Stimulated activated CD4-positive, alpha-beta T cell treated with anti-CD3 and anti-CD28 coated beads, Interleukin-15, amount 100 ng/mL, for 1 hour (primary cell): ENCODE measurements around the gene RNF43.
A peak's percentile ranks its signal among the peaks of the same experiment; 100 is the strongest.

ENCODE experiments used
- DNase-seq, 2 donors: peaks; one replicate each; pipeline ENCODE4 v3.0.0-alpha.2; 2020; ENCODE audit warnings: low read depth in 1 of 2, low spot score in 1 of 2

RNF43 gene

DNA sequence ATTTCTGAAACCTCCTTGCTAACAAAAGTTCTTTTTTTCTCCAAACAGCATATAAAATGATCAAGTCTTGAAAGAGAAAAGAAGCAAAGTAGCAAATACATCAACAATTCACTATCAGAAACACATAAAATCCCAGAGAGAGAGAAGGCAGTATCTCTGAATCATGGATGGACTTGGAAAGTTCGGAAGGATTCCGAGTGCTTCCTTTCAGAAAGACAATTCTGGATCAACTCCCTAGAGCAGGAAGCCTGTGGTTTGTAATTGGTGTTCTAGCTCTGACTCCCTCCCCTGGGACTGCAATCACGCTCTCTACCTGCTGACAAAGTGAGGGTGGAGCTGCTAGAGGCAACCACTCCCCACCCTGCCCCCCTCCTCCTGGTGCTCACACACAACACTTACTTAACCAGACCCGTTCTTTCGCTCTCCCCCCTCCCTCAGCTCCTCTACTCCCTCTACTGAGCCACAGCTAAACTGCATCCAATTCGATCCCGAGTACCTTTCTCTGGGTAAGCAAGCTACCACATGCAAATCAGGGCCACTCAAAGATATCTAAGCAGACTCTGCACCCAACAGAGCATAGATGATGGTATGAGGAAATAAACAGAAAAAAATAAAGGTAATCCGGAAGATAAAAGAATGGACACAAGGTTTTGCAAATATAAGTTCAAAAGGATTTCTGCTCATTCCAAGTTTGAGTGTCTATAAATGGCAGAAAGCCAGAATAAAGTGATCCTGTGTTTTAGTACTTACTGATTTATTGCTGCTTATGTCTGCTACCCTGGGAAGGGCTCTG, at the start of gene RNF43:
Gene RNF43 (minus strand): TSS at position 235 of the 793 bp plus-strand sequence. CDS start 1,957 bp downstream, outside the sequence.
- peak; percentile 61 to 72 for DNase-seq

DNA sequence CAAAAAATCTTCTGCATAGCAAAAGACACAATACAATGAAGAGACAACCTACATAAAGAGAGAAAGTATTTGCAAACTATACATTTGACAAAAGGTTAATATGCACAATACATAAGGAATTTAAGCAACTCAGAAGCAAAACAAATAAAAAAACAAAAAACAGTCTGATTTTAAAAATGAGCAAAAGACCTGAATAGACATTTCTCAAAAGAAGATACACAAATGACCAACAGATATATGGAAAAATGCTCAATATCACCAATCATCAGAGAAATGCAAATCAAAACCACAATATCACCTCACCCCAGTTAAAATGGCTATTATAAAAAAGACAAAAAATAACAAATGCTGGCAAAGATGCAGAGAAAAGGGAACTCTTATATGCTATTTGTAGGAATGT, 38.2 kb upstream of the RNF43 start:
- no peak for DNase-seq

DNA sequence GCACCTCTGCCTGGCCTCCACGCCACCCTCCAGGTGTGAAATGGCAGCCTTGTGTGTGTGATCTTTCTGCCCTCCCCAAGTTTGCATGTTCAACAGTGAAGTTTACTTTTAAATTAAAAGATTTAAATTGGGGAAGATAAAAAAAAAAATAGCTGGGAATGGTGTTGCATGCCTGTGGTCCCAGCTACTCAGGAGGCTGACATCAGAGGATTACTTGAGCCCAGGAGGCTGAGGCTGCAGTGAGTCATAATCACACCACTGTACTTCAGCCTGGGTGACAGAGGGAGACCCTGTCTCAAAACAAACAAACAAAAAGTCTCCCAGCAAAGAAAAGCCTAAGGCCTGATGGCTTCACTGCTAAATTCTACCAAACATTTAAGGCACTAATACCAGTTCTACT, 35.4 kb upstream of the RNF43 start:
- no peak for DNase-seq

DNA sequence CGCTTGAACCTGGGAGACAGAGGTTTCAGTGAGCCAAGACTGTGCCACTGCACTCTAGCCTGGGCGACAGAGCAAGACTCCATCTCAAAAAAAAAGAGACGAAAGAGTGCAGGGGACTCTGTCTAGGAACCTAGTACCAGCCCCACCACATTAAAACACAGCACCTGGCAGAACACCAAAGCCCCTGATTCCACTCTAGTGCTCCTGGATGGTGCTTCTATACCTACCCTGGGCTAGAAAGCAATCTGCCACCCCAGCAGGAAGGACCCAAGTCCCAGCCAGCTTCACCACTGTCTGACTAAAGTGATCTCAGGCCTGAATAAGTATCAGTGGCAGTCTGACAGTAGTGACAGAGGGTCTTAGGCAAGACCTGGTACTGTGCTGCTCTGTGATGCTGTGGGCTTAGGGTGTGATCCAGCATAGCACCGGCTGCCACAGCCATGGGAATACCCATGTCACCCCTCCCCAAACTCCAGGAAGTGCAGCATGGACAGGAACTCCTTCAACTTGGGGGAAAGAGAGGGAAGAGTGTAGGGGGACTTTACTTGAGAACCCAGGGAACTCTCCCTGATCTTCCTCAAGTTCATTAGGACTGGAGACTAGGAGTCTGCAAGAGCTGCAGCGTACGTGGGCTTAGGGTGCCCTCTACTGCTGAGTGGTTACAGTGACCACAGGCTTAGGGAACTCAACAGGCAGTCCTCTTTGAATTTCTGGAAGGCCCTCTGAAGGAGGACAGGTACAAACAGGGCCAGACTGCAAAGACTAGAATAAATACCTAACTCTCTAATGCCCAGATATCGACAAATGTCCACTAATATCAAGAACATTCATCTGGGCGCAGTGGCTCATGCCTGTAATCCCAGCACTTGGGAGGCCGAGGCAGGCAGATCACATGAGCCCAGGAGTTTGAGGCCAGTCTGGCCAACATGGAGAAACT, 30.0 kb upstream of the RNF43 start:
- peak; percentile 5 to 38 for DNase-seq

DNA sequence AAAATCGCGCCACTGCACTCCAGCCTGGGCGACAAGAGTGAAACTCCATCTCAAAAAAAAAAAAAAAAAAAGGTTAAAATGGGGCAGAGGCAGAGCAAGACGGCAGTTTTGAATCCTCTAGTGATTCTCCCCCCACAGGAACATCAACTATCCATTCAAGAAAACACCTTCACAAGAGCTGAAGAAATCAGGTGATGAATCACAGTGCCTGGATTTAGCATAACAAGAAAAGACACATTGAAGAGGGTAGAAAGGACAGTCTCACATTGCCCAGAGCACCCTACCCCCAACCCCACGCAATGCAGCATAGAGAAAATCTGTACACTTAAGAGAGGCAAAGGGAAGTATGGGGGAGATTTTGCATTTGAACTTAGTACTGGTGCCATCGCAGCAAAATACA, 28.8 kb upstream of the RNF43 start:
- no peak for DNase-seq

DNA sequence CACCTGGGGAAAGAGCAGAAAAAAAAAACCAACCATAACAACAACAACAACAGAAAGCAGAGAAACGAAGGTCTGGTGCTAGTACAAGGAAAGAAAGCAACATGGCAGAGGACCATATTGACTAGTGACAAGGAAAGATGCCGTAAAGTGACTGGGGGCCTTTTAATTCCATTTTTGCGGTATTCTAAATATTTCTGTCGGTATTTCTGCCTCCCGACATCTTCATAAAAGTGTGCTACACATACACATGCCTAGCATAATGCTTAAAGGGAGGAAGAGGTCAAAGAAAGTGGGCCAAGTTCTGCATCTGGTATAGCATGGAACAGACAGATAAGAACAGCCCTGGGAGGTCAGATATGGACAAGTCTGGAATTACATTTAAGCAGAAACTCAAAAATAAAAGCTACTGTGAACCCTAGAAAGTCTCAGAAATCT, 19.5 kb upstream of the RNF43 start:
- DNase-seq, result no peak

DNA sequence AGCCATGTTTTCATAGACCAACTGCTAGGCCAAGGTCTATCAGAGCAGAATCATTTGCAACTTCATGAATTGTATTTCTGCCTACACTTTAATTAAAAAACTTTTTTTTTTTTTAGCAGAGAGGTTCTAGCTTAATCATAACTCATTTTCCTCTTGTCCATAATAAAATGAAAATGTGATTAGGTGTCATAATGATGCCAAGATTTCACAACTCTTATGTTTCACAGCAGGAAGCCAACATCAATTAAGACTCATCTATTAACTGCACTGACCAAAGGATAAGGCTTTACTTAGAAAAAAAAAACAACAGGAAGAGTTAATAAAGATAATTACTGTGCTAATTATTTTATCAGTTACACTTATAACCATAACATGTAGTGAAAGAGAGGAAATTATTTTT, 18.9 kb upstream of the RNF43 start:
- DNase-seq, result no peak

DNA sequence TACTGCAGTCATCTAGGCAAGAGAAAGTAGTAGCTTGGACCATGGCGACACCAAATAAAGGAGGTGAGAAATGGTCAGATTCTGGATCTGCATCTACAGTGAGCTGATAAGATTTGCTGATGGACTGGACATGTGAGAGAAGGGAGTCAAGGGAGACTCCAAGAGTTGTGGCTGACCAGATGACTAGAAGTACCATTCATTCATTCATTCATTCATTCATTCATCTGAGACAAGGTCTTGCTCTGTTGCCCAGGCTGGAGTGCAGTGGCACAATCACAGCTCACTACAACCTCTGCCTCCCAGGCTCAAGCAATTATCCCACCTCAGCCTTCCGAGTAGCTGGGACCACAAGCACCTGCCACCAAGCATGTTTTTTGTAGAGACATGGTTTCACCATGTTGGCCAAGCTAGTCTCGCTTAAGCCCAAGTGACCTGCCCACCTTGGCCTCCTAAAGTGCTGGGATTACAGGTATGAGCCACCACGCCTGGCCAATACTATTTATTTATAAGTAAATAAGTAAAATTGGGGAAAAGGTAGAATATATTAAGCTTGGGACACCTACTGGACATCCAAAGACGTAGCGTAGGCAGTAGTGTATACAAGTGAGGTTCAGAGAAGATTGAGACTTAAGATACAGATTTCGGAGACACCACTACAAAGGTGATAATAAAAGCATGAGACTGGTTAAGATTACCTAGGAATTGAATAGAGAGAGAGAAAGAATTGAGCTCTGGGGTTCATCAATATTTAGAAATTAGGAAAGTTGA, 15.7 kb upstream of the RNF43 start:
- DNase-seq, result no peak

DNA sequence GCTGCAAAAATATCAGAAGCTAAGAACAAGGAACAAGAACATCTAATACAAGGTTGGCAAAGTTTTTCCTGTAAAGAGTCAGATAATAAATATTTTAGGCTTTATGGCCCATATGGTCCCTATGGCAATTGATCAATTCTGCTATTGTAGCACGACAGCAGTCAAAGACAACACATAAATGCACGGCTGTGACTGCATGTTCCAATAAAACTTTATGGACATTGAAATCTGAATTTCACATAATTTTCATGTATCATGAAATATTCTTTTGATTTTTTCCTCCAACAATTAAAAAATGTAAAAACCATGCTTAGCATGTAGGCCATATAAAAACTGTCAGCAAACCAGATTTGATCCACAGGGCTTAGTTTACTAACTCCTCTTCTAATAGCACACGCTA, 10.5 kb upstream of the RNF43 start:
- no peak for DNase-seq

DNA sequence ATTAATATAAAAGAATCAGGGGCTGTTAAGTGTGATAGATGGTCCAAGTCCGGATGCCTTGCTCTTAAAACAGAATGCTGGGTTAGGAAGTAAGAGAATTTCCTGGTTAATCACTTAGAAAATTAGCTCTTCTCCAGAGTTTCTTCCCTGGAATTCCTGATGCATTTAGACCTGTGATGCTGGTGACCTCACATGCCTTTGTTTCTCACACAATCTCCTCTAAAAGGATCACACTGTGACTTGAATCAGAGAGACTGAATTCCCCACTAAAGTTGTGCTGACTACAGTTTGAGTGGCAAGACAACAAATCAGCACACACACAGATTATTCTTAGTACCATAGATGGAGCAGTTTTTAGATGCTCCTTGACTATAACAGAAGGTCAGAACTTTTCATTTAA, 4.4 kb upstream of the RNF43 start:
- DNase-seq, result no peak

DNA sequence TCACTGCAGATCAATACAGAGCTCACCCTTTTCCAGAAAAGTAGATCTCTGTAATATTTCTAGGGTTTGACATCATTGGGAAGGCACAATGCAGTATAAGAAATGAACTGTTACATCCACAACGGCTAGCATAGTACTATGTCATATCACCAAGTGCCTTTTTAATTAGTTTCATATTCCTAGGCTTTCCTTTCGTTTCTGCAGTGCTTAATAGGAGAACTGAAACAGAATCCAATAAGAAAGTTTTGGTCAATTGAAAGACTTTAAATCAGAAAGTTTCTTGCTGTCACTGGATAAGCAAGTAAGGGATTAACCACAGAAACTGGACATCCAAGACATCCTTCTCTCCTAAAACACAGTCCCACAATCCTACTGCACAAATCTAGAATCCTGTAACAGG, 3.5 kb upstream of the RNF43 start:
- no peak for DNase-seq

DNA sequence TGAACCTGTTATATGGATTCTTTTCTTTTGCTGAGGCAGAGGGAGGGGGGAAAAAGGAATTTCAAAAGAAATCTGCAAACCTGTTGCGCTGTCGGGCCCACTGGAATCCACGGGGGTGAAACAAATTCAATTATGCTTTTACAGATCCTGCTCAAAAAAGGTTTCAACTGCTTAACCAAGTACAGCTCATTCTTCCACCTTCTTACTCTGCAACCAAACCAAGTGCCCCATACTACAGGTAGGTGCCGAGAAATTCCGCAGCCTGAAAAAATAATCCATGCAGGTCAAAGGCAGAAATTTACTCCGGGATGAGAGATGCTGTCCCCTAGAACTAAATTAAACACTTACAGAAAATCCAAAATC, 416 bp downstream of the RNF43 start:
- DNase-seq, result no peak

DNA sequence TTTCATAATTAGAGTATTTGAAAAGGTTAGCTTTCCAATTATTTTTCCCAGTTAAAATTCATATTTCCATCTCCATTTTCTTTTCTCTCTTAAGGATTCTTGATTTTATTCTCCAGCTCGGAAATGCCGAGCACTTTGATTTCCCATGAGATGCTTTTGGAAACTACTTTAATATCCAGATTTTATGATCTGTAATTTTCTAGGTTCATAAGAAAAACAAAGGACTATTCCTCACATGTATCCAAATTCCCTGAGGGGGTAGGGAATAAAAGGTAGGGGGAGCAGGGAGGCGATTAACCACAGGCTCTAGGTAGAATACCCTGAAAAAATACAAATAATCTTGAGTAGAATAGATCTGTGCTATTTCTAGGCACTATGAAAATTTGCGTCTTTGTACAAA, 938 bp downstream of the RNF43 start:
- DNase-seq, result no peak

DNA sequence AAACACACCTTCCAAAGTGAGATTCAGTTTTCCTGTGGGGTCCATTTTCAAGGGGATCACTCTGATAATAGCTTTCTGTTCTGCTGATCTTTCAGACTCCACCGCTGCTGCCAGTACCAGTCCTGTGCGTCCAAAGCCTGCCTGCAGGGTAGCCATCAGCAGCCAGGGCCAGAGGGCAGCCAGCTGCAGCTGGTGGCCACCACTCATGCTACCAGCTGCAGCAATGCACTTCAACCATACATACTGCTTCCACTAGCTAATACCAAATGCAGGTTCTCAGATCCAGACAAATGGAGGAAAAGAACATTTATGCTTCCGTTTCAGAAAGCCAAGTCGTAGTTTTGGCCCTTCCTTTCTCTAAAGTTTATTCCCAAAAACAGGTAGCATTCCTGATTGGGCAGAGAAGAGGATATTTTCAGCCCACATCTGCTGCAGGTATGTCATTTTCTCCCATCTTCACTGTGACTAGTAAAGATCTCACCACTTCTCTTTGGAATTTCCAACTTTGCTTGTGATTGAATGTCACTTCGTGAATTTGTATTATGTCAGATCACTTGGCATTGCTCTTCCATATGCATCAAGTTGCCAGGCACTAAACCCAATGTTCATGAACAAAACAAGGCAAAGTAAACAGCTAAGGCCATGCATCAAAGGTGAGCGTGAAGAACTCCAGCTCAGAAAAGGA, 1.8 kb downstream of the RNF43 start:
- DNase-seq, result no peak

DNA sequence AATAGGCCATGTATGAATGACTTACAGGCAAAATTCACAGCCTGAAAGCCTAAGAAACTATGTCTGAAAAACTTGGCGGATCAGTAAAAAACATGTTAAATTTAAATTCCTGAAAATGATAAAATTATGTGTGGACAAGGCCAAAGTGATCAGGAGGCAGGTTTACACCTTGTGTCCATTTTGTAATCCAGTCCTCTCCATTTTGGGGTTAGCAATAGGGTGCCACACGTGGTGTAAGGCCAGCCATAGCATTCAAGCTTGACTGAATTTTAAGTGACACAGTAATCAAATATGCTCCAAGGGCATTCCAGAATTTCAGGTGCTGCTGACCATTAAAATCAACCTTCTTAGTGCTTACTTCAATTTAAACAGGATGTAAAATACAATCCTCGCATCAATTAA, 2.7 kb downstream of the RNF43 start:
- DNase-seq, result no peak

DNA sequence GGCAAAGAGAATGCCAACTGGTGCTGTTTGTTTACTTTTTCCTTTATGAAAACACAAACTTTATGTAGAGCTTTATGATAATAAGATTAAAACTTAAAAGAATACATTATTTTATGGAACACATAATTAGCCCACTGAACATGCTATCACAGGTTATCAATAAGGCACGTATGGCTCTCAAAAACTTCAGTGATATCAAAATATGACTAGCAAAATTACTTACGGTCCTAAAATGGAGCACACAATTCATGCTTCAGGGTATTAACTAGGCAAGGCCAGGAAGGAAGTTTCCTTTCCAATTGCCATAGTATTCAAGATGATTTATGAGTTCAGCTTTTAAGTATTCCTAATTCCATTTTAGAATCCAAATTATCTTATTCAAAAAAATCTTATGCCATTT, 3.6 kb downstream of the RNF43 start:
- no peak for DNase-seq

DNA sequence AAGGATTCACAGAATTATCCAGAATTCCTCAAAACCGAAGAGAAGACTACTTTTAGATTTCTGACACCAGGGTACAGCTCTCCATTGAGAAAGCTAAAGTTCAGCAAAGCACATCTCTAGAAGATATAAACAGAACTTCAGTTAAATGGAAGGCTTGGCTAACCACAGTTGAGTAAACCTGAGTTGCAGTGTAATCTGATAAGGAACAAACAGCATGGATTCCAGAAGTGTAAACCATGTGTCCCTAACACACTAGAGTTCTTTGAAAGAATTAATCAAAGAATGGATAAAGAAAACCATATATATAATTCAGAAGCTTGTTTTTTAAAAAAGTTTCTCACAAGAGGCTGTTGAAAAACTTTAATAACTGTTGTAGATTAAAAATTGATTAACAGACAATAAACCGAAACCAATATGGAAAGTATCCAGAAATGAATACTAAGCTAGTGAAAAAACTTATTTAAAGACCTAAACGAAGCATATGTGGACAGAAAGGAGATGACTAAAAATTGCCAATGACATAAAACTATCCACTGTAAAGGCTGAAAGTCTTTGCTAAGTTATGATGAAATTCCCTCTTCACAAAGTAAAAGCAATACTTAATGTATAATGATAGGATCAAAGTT, 4.3 kb downstream of the RNF43 start:
- DNase-seq, result no peak

DNA sequence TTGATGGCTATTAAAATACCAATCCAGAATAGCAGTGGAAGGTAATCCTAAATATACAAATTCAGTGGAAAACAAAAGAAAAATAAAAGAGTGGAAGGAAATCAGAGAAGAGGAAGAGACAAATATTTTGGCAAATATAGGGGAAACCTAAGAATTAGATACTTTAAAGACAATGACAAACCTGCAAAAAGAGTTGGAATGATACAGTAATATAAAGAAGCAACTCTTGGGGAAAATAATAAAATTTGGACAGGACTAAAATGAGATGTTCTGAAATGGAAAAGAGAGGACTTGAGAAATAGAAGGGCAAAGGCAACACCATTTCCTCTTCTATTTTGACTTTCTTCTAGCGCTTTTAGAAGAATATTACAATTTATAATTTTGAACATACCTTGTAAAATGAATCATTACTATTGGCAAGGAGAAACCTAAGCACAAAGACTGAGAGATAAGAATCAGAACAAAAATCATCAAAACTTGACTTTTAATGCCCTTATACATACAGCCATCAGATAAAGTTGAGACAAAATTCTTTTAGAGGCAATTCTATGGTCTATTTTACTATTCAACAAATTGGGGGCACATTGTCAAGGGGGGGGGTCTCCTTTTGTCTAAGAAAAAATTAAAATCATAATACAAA, 5.2 kb downstream of the RNF43 start:
- no peak for DNase-seq

DNA sequence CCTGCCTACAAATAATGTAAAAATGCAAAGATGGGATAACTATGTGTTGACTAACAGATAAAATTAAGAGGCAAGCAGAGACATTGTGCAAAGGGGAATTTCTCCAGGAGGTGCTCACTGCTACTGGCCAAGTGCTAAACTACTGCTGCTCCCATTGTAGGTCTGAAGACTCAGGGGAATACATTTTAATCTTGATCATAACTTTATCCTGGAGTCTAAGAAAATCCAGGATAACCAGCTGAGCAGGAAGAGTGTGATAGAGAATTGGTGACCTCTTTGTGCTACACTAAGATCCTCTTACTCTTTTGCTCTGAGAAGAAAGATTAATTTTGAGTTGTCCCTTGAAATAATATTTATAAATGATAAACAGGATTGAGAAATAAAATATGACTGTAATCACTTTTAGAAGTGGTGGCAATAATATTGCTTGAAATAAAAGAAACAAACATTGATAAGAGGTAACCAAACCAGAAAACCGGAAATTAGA, 5.9 kb downstream of the RNF43 start:
- no peak for DNase-seq
